ENCODE results near the gene RXRG. TPM values are rescaled to one million over a fixed set of nuclear protein-coding genes. Genes with fewer than 3 reads are reported as not detected.

RXRG gene
- total and polyA plus RNA-seq, 2 donors (not counting 1 experiment from before 2014, with no cell fraction given), result under 0.01 to 0.31 TPM

- Histone ChIP-seq H2AFZ (ENCODE audit: low read length) (no peak overlapping the region), H3K79me2 (ENCODE audit: control insufficient read depth, insufficient read depth, low read length) (no peaks in the 10 kb centered on the region), H3K4me1 (ENCODE audit: control insufficient read depth, extremely low read depth, insufficient read depth, low read length) (no peaks in the 10 kb centered on the region), H3K9me3 (ENCODE audit: control insufficient read depth, insufficient read depth, low read depth, low read length) (no peaks in the 10 kb centered on the region), H3K27me3 (ENCODE audit: control insufficient read depth, insufficient read depth, low read length) (peaks cover 2% of the 10 kb centered on the region), H3K36me3 (ENCODE audit: control insufficient read depth, insufficient read depth, low read length) (no peaks in the 10 kb centered on the region), H3K27ac (ENCODE audit: insufficient read depth, low read length) (no peak overlapping the region), H3K4me2 (ENCODE audit: extremely low read depth, insufficient read depth, low read length) (no peak overlapping the region), H4K20me1 (ENCODE audit: control insufficient read depth, extremely low read depth, insufficient read depth, low read length) (no peaks in the 10 kb centered on the region), H3K9ac (ENCODE audit: insufficient read depth, low read length) (no peak overlapping the region), H3K4me3 (replicated peaks in 1 of 4; ENCODE audit: control extremely low read depth in 1 of 4, insufficient read depth in 1 of 4, low read depth in 3 of 4, low read length in 4 of 4) (no peak overlapping the region)
- TF ChIP-seq EZH2 (IDR thresholded peaks at IDR 0.05; ENCODE audit: low read length, missing control alignments) (no peak), CTCF (conservative IDR thresholded peaks at IDR 0.05 in 1 of 2, IDR thresholded peaks at IDR 0.05 in 1 of 2; ENCODE audit: low read depth in 1 of 2, low read length in 2 of 2) (no peak)
- DNase-seq (ENCODE audit: low read depth in 2 of 2), result no peak
Observed at GRCh38 chr1:165409657-165410358, 35.1 kb downstream of the RXRG start.

GRCh38 chr1:165408518-165408917 lies 36.4 kb downstream of the RXRG start:
- Histone ChIP-seq H3K79me2 (ENCODE audit: control insufficient read depth, insufficient read depth, low read length) (no peaks in the 10 kb centered on the region), H3K4me1 (ENCODE audit: control insufficient read depth, extremely low read depth, insufficient read depth, low read length) (no peaks in the 10 kb centered on the region), H2AFZ (ENCODE audit: low read length) (no peak overlapping the region), H4K20me1 (ENCODE audit: control insufficient read depth, extremely low read depth, insufficient read depth, low read length) (no peaks in the 10 kb centered on the region), H3K9me3 (ENCODE audit: control insufficient read depth, insufficient read depth, low read depth, low read length) (no peaks in the 10 kb centered on the region), H3K4me3 (replicated peaks in 1 of 4; ENCODE audit: control extremely low read depth in 1 of 4, insufficient read depth in 1 of 4, low read depth in 3 of 4, low read length in 4 of 4) (no peak overlapping the region), H3K27me3 (ENCODE audit: control insufficient read depth, insufficient read depth, low read length) (peaks cover 2% of the 10 kb centered on the region), H3K36me3 (ENCODE audit: control insufficient read depth, insufficient read depth, low read length) (no peaks in the 10 kb centered on the region), H3K27ac (ENCODE audit: insufficient read depth, low read length) (no peak overlapping the region), H3K9ac (ENCODE audit: insufficient read depth, low read length) (no peak overlapping the region), H3K4me2 (ENCODE audit: extremely low read depth, insufficient read depth, low read length) (no peak overlapping the region)
- peak; percentile 22 to 25 for TF ChIP-seq CTCF (conservative IDR thresholded peaks at IDR 0.05 in 1 of 2, IDR thresholded peaks at IDR 0.05 in 1 of 2; ENCODE audit: low read depth in 1 of 2, low read length in 2 of 2)
- no peak for TF ChIP-seq EZH2 (IDR thresholded peaks at IDR 0.05; ENCODE audit: low read length, missing control alignments)
- DNase-seq (ENCODE audit: low read depth in 2 of 2), result peak; percentile 6 to 26

- no peaks in the 10 kb centered on the region for H3K36me3 ChIP-seq (ENCODE audit: control insufficient read depth, insufficient read depth, low read length)
- no peak overlapping the region for H2AFZ ChIP-seq (ENCODE audit: low read length)
- no peaks in the 10 kb centered on the region for H3K4me1 ChIP-seq (ENCODE audit: control insufficient read depth, extremely low read depth, insufficient read depth, low read length)
- no peaks in the 10 kb centered on the region for H3K79me2 ChIP-seq (ENCODE audit: control insufficient read depth, insufficient read depth, low read length)
- TF ChIP-seq EZH2 (IDR thresholded peaks at IDR 0.05; ENCODE audit: low read length, missing control alignments) (no peak), CTCF (conservative IDR thresholded peaks at IDR 0.05 in 1 of 2, IDR thresholded peaks at IDR 0.05 in 1 of 2; ENCODE audit: low read depth in 1 of 2, low read length in 2 of 2) (no peak)
- no peak for DNase-seq (ENCODE audit: low read depth in 2 of 2)
- no peaks in the 10 kb centered on the region for H4K20me1 ChIP-seq (ENCODE audit: control insufficient read depth, extremely low read depth, insufficient read depth, low read length)
- no peak overlapping the region for H3K4me3 ChIP-seq (replicated peaks in 1 of 4; ENCODE audit: control extremely low read depth in 1 of 4, insufficient read depth in 1 of 4, low read depth in 3 of 4, low read length in 4 of 4)
- H3K27ac ChIP-seq (ENCODE audit: insufficient read depth, low read length), result no peak overlapping the region
- no peak overlapping the region for H3K9ac ChIP-seq (ENCODE audit: insufficient read depth, low read length)
- H3K4me2 ChIP-seq (ENCODE audit: extremely low read depth, insufficient read depth, low read length), result no peak overlapping the region
- H3K9me3 ChIP-seq (ENCODE audit: control insufficient read depth, insufficient read depth, low read depth, low read length), result no peaks in the 10 kb centered on the region
- H3K27me3 ChIP-seq (ENCODE audit: control insufficient read depth, insufficient read depth, low read length), result peaks cover 2% of the 10 kb centered on the region
Observed at GRCh38 chr1:165407398-165407797, 37.5 kb downstream of the RXRG start.

All from fibroblast of lung (primary cell).